HCT116 (cell line): Measurements from ENCODE around the gene KRTAP12-1. TPM values are rescaled to one million over a fixed set of nuclear protein-coding genes. Genes with fewer than 3 reads are reported as not detected.

ENCODE experiments used
- ATAC-seq: fragments of 200-7000 bp; cut with Tn5 transposase; 2 replicates; pipeline ENCODE4 v1.9.1; 2020; ENCODE audit warnings: mild to moderate bottlenecking, moderate library complexity
- Bru-seq: library from RNA; stranded (reverse); fragments of 400-500 nt; gene quantifications from one replicate; lab custom pipeline; 2021; lab: Mats Ljungman, UMichigan
- BruChase-seq, 2 experiments: library from RNA; stranded (reverse); fragments of 400-500 nt; gene quantifications; one replicate each; lab custom pipeline; 2021; lab: Mats Ljungman, UMichigan
- BruUV-seq: library from RNA; stranded (reverse); fragments of 400-500 nt; replicated peaks from 2 replicates; lab custom pipeline; 2021; lab: Mats Ljungman, UMichigan
- CTCF ChIA-PET: fragments of 300-600 bp; sonication (Branson Sonifier 250); formaldehyde crosslinking; loops from one replicate; lab custom pipeline; 2021; ENCODE audit warnings: antibody characterized with exemption; lab: Charles Lee
- POLR2A ChIA-PET: fragments of 300-600, 350-600 bp; sonication (Branson Sonifier 250); formaldehyde crosslinking; loops from one replicate; lab custom pipeline; 2021; ENCODE audit warnings: antibody characterized with exemption; lab: Charles Lee
- RAD21 ChIA-PET, 2 experiments: fragments of 300-600 bp; sonication (Branson Sonifier 250); formaldehyde crosslinking; loops; one replicate each; lab custom pipeline; 2023; ENCODE audit warnings: low total read pairs in 2 of 2; ENCODE audit not compliant: uncharacterized antibody in 2 of 2, unreplicated experiment in 2 of 2, low non-redundant PET in 1 of 2; lab: Charles Lee
- DNase-seq: peaks from one replicate; pipeline ENCODE4 v3.0.0-alpha.2; 2010; ENCODE audit warnings: low read depth, low spot score
- H2AFZ ChIP-seq: fragments of 200-600 bp; shearing (Covaris generic), sonication (generic); 2 replicates; pipeline ENCODE4 v1.6.1; 2017; ENCODE audit warnings: low read depth, mixed run types, mixed read lengths, antibody characterized with exemption, low read length; ENCODE audit not compliant: poor library complexity, severe bottlenecking
- H3K27ac ChIP-seq: 2 replicates; pipeline ENCODE4 v1.5.1; 2012; ENCODE audit warnings: low read depth, low read length
- H3K27me3 ChIP-seq: fragments of 200-600 bp; sonication (generic); 2 replicates; pipeline ENCODE4 v1.6.1; 2016; ENCODE audit warnings: mixed run types, low read length, mixed read lengths; ENCODE audit not compliant: insufficient read depth
- H3K36me3 ChIP-seq, 2 experiments: fragments of 200-500 bp in 1 of 2; fragments of 200-600 bp in 1 of 2; sonication (Bioruptor generic) in 1 of 2; sonication (generic) in 1 of 2; 2 replicates each; pipeline versions ENCODE4 v1.5.1 to v1.6.1; 2014 to 2016; ENCODE audit warnings: low read length in 2 of 2, inconsistent platforms in 1 of 2, mixed read lengths in 1 of 2, mixed run types in 1 of 2; ENCODE audit not compliant: insufficient read depth in 2 of 2, control insufficient read depth in 1 of 2
- H3K4me1 ChIP-seq, 2 experiments: fragments of 200-600 bp in 1 of 2; sonication (generic) in 1 of 2; 2 replicates each; pipeline versions ENCODE4 v1.5.1 to v1.6.1; 2012 to 2017; ENCODE audit warnings: low read length in 2 of 2, inconsistent platforms in 1 of 2, mild to moderate bottlenecking in 1 of 2, mixed read lengths in 1 of 2, mixed run types in 1 of 2, moderate library complexity in 1 of 2; ENCODE audit not compliant: insufficient read depth in 2 of 2, control insufficient read depth in 1 of 2
- H3K4me2 ChIP-seq: fragments of 200-600 bp; sonication (generic); 2 replicates; pipeline ENCODE4 v1.6.1; 2017; ENCODE audit warnings: mixed run types, low read length, mixed read lengths
- H3K4me3 ChIP-seq, 2 experiments: fragments of 200-600 bp in 1 of 2; sonication (generic) in 1 of 2; replicated peaks in 1 of 2; 2 replicates each; pipeline ENCODE4 v1.5.1; 2011 to 2016; ENCODE audit warnings: low read length in 2 of 2, control low read depth in 1 of 2, low read depth in 1 of 2, mild to moderate bottlenecking in 1 of 2, mixed read lengths in 1 of 2, mixed run types in 1 of 2
- H3K79me2 ChIP-seq: fragments of 200-600 bp; sonication (generic); 2 replicates; pipeline ENCODE4 v1.6.1; 2017; ENCODE audit warnings: mild to moderate bottlenecking, mixed run types, low read length, moderate library complexity, mixed read lengths; ENCODE audit not compliant: insufficient read depth
- H3K9ac ChIP-seq: fragments of 200-600 bp; sonication (generic); 2 replicates; pipeline ENCODE4 v1.6.1; 2016; ENCODE audit warnings: low read length, mixed read lengths
- H3K9me2 ChIP-seq: fragments of 200-600 bp; sonication (generic), shearing (Covaris generic); 2 replicates; pipeline ENCODE4 v1.6.1; 2017; ENCODE audit warnings: mixed run types, mild to moderate bottlenecking, moderate library complexity; ENCODE audit not compliant: insufficient read depth
- H3K9me3 ChIP-seq, 2 experiments: fragments of 200-500 bp in 1 of 2; fragments of 200-600 bp in 1 of 2; sonication (Bioruptor generic) in 1 of 2; sonication (generic) in 1 of 2; 2 replicates each; pipeline ENCODE4 v1.6.1; 2014 to 2017; ENCODE audit warnings: low read length in 2 of 2, mixed read lengths in 2 of 2, inconsistent platforms in 1 of 2, low read depth in 1 of 2, mild to moderate bottlenecking in 1 of 2, mixed run types in 1 of 2, moderate library complexity in 1 of 2; ENCODE audit not compliant: control insufficient read depth in 1 of 2, insufficient read depth in 1 of 2
- H4K20me1 ChIP-seq: fragments of 200-600 bp; sonication (generic), shearing (Covaris generic); 2 replicates; pipeline ENCODE4 v1.6.1; 2017; ENCODE audit warnings: mixed run types, mild to moderate bottlenecking, moderate library complexity; ENCODE audit not compliant: insufficient read depth
- CBX3 ChIP-seq: IDR thresholded peaks from 2 replicates; pipeline ENCODE4 v1.6.1; 2012; ENCODE audit warnings: low read depth
- CEBPB ChIP-seq: IDR thresholded peaks from 2 replicates; pipeline ENCODE4 v1.6.1; 2012; ENCODE audit warnings: low read depth
- CTCF ChIP-seq, 3 experiments: fragments of 200-600 bp in 1 of 3; sonication (generic) in 1 of 3; IDR thresholded peaks in 2 of 3; conservative IDR thresholded peaks in 1 of 3; 2 replicates each; pipeline ENCODE4 v1.5.1; 2012 to 2017; ENCODE audit warnings: low read depth in 2 of 3, low read length in 2 of 3, antibody characterized with exemption in 1 of 3, borderline replicate concordance in 1 of 3, control low read depth in 1 of 3, mild to moderate bottlenecking in 1 of 3, mixed read lengths in 1 of 3, mixed run types in 1 of 3, moderate library complexity in 1 of 3; ENCODE audit not compliant: insufficient read depth in 1 of 3
- EZH2 ChIP-seq: fragments of 200-600 bp; sonication (generic); IDR thresholded peaks from 2 replicates; pipeline ENCODE4 v1.6.1; 2017; ENCODE audit warnings: antibody characterized with exemption, mixed run types
- POLR2A ChIP-seq: IDR thresholded peaks from 2 replicates; pipeline ENCODE4 v1.7.0; 2011; ENCODE audit warnings: borderline replicate concordance; ENCODE audit not compliant: insufficient read depth, insufficient read length; ENCODE audit errors: extremely low read depth
- POLR2AphosphoS5 ChIP-seq: IDR thresholded peaks from 2 replicates; pipeline ENCODE4 v1.6.1; 2011; ENCODE audit warnings: mild to moderate bottlenecking, low read depth, low read length, moderate library complexity
- SP1 ChIP-seq: IDR thresholded peaks from 2 replicates; pipeline ENCODE4 v1.6.1; 2012; ENCODE audit warnings: low read depth
- ZFX ChIP-seq: fragments of 450-650 bp; IDR thresholded peaks from 2 replicates; pipeline ENCODE4 v1.6.1; 2017
- ZNF274 ChIP-seq: fragments of 200-500 bp; sonication (Bioruptor generic); IDR thresholded peaks from 2 replicates; pipeline ENCODE4 v1.6.1; 2014; ENCODE audit warnings: mild to moderate bottlenecking, low read depth, low read length, inconsistent platforms
- intact Hi-C: fragments of 100-400 bp; cut with micrococcal nuclease; formaldehyde crosslinking; loops from 2 replicates; pipeline ENCODE4 v1.10.0; 2022
- long read RNA-seq: library from polyadenylated mRNA; unstranded; transcript quantifications from one replicate; pipeline ENCODE4 v2.0.0, GENCODE V29; 2021; ENCODE audit not compliant: unreplicated experiment
- polyA plus RNA-seq: library from polyadenylated mRNA; unstranded; fragments of >200 nt; gene quantifications from 2 replicates; pipeline ENCODE4 v1.2.1, GENCODE V29; 2012; ENCODE audit warnings: missing spikeins
- total RNA-seq: library from RNA; stranded (reverse); gene quantifications from one replicate; pipeline ENCODE4 v1.2.1, GENCODE V29; 2021; ENCODE audit not compliant: unreplicated experiment
- TF ChIP-seq, protein P1 (sequence below): IDR thresholded peaks from 2 replicates; pipeline ENCODE4 v1.6.1; 2012
- TF ChIP-seq, protein P2 (sequence below): IDR thresholded peaks from 2 replicates; pipeline ENCODE4 v1.6.1; 2012; ENCODE audit warnings: low read depth

Gene KRTAP12-1, protein sequence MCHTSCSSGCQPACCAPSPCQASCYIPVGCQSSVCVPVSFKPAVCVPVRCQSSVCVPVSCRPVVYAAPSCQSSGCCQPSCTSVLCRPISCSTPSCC
- not detected for total RNA-seq
- polyA plus RNA-seq, result not detected in 2 replicates
- not detected for Bru-seq, nascent RNA
- BruChase-seq, experiment 1, labeled RNA remaining after a 6-hour chase, result not detected
- not detected for BruChase-seq, experiment 2, labeled RNA remaining after a 2-hour chase
- long read RNA-seq, result 0 reads

DNA sequence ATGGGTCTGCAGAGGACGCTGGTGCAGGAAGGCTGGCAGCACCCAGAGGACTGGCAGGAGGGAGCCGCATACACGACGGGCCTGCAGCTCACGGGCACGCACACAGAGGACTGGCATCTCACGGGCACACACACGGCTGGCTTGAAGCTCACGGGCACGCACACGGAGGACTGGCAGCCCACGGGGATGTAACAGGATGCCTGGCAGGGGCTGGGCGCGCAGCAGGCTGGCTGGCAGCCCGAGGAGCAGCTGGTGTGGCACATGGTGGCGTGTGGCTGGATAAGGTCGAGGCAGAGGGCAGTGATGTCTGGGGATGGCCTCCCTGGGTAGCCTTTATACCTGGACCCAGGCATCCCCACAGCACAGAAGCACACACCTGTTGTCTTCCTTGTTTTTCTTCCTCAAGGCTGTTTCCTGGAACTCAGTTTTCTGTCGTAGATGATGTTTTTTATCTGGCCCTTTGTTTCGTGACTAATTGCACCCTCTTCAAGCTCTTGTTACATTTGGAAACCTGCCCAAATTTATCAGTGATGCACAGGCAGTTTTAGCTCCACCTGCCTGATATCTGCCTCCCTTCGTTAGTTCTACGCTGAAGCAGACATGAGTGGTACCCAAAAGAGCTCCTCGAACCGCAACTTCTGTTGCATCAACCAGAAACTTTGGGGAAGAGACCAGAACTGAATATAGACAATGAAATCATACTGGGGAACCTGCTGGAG lies at the start of gene KRTAP12-1:
Gene KRTAP12-1 (minus strand): TSS at position 303 of the 719 bp plus-strand sequence. CDS start 40 bp downstream, at position 263.
- intact Hi-C loops, result no loop called here
- TF ChIP-seq POLR2AphosphoS5, result no peak
- no peaks in the 10 kb centered on the region for H4K20me1 ChIP-seq
- RAD21 ChIA-PET, result no interaction called here
- DNase-seq (no peak), ATAC-seq (0 out of 2 replicates have a peak, but pooled peaks have one; percentile 14)
- no peak within 1 kb of the TSS for H2AFZ ChIP-seq
- no peak within 1 kb of the TSS for H3K27ac ChIP-seq
- no peaks in the 10 kb centered on the region for H3K9me2 ChIP-seq
- CTCF ChIA-PET, result interaction anchor here (0.6 kb wide), 1 partner anchor 109 kb away, joined by 3 read pairs; no protein-coding TSS in a partner anchor
- H3K36me3 ChIP-seq, result no peaks in the 10 kb centered on the region
- POLR2A ChIA-PET, result no interaction called here
- BruUV-seq, result no TSS peak
- H3K9ac ChIP-seq, result no peak within 1 kb of the TSS
- peaks cover 6% of the 10 kb centered on the region; the same call in 1 of the 2 replicates for H3K27me3 ChIP-seq
- no peaks in the 10 kb centered on the region for H3K79me2 ChIP-seq
- no peak within 1 kb of the TSS for H3K4me2 ChIP-seq
- H3K9me3 ChIP-seq, result no peaks in the 10 kb centered on the region
- H3K4me3 ChIP-seq, result no peak within 1 kb of the TSS
- H3K4me1 ChIP-seq, result no peaks in the 10 kb centered on the region

- no peak overlapping the region for H3K4me3 ChIP-seq
- no peaks in the 10 kb centered on the region for H3K36me3 ChIP-seq
- ChIA-PET POLR2A (no interaction called here), CTCF (interaction anchor here (0.6 kb wide), 1 partner anchor 11 kb away, joined by 3 read pairs; no protein-coding TSS in a partner anchor), RAD21 (no interaction called here)
- no peaks in the 10 kb centered on the region for H4K20me1 ChIP-seq
- BruUV-seq, result no TSS peak
- no peaks in the 10 kb centered on the region for H3K27me3 ChIP-seq
- ATAC-seq, result no peak
- no peaks in the 10 kb centered on the region for H3K4me1 ChIP-seq
- H3K27ac ChIP-seq, result no peak overlapping the region
- no peak for DNase-seq
- intact Hi-C loops, result no loop called here
- no peak overlapping the region for H3K4me2 ChIP-seq
- H3K9ac ChIP-seq, result no peak overlapping the region
- H3K9me2 ChIP-seq, result no peaks in the 10 kb centered on the region
- H2AFZ ChIP-seq, result no peak overlapping the region
- no peaks in the 10 kb centered on the region for H3K9me3 ChIP-seq
- no peaks in the 10 kb centered on the region for H3K79me2 ChIP-seq
- TF ChIP-seq POLR2A, result no peak
- no peak for TF ChIP-seq EZH2
- no peak for TF ChIP-seq CTCF (IDR thresholded peaks at IDR 0.05 in 2 of 3, conservative IDR thresholded peaks at IDR 0.05 in 1 of 3; ENCODE audit: borderline replicate concordance in 1 of 3, insufficient read depth in 1 of 3, low read depth in 2 of 3, low read length in 2 of 3)
- TF ChIP-seq CEBPB, result no peak
- no peak for TF ChIP-seq SP1
- no peak for TF ChIP-seq ZNF274
- TF ChIP-seq, protein P1, sequence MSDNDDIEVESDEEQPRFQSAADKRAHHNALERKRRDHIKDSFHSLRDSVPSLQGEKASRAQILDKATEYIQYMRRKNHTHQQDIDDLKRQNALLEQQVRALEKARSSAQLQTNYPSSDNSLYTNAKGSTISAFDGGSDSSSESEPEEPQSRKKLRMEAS, result no peak
- TF ChIP-seq, protein P2, sequence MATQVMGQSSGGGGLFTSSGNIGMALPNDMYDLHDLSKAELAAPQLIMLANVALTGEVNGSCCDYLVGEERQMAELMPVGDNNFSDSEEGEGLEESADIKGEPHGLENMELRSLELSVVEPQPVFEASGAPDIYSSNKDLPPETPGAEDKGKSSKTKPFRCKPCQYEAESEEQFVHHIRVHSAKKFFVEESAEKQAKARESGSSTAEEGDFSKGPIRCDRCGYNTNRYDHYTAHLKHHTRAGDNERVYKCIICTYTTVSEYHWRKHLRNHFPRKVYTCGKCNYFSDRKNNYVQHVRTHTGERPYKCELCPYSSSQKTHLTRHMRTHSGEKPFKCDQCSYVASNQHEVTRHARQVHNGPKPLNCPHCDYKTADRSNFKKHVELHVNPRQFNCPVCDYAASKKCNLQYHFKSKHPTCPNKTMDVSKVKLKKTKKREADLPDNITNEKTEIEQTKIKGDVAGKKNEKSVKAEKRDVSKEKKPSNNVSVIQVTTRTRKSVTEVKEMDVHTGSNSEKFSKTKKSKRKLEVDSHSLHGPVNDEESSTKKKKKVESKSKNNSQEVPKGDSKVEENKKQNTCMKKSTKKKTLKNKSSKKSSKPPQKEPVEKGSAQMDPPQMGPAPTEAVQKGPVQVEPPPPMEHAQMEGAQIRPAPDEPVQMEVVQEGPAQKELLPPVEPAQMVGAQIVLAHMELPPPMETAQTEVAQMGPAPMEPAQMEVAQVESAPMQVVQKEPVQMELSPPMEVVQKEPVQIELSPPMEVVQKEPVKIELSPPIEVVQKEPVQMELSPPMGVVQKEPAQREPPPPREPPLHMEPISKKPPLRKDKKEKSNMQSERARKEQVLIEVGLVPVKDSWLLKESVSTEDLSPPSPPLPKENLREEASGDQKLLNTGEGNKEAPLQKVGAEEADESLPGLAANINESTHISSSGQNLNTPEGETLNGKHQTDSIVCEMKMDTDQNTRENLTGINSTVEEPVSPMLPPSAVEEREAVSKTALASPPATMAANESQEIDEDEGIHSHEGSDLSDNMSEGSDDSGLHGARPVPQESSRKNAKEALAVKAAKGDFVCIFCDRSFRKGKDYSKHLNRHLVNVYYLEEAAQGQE, result no peak
- no peak for TF ChIP-seq ZFX
- no peak for TF ChIP-seq POLR2AphosphoS5
- no peak for TF ChIP-seq CBX3
Measured at GRCh38 chr21:44730951-44731579, 49.1 kb upstream of the KRTAP12-1 start.
